Panc1 (cell line): ENCODE data around the gene SLC49A4. TPM values are rescaled to one million over a fixed set of nuclear protein-coding genes. Genes with fewer than 3 reads are reported as not detected.

Experiments used
- ATAC-seq: fragments of 200-7000 bp; cut with Tn5 transposase; 2 replicates; pipeline ENCODE4 v1.9.1; 2020; ENCODE audit warnings: mild to moderate bottlenecking, moderate library complexity
- BruUV-seq: library from RNA; stranded (reverse); fragments of 400-500 nt; replicated peaks from 2 replicates; lab custom pipeline; 2021; lab: Mats Ljungman, UMichigan
- CTCF ChIA-PET: fragments of 300-600 bp; sonication (Branson Sonifier 250); formaldehyde crosslinking; loops from one replicate; lab custom pipeline; 2022; ENCODE audit warnings: antibody characterized with exemption; lab: Charles Lee
- POLR2A ChIA-PET: fragments of 300-600 bp; sonication (Branson Sonifier 250); formaldehyde crosslinking; loops from one replicate; lab custom pipeline; 2022; ENCODE audit warnings: antibody characterized with exemption; lab: Charles Lee
- DNase-seq: peaks from one replicate; pipeline ENCODE4 v3.0.0-alpha.2; 2010; ENCODE audit warnings: low read depth, low spot score
- H3K27ac ChIP-seq: 2 replicates; pipeline ENCODE4 v1.5.1; 2011; ENCODE audit warnings: mild to moderate bottlenecking, low read length, inconsistent platforms
- H3K27me3 ChIP-seq: fragments of 200-500 bp; sonication (Bioruptor generic); 2 replicates; pipeline ENCODE4 v1.6.0; 2014; ENCODE audit warnings: low read length, inconsistent platforms; ENCODE audit not compliant: control insufficient read depth, insufficient read depth
- H3K36me3 ChIP-seq: fragments of 200-500 bp; sonication (Bioruptor generic); 2 replicates; pipeline ENCODE4 v1.5.1; 2014; ENCODE audit warnings: inconsistent platforms, mild to moderate bottlenecking, low read length, moderate library complexity; ENCODE audit not compliant: control insufficient read depth, insufficient read depth
- H3K4me1 ChIP-seq: 2 replicates; pipeline ENCODE4 v1.5.1; 2011; ENCODE audit warnings: inconsistent platforms, mild to moderate bottlenecking, low read length, moderate library complexity; ENCODE audit not compliant: control insufficient read depth, insufficient read depth
- H3K4me3 ChIP-seq, 2 experiments: 2 replicates each; pipeline ENCODE4 v1.5.1; 2011 to 2012; ENCODE audit warnings: low read depth in 2 of 2, low read length in 2 of 2, mild to moderate bottlenecking in 2 of 2, inconsistent platforms in 1 of 2, moderate library complexity in 1 of 2
- H3K9me3 ChIP-seq: fragments of 200-500 bp; sonication (Bioruptor generic); 2 replicates; pipeline ENCODE4 v1.5.1; 2014; ENCODE audit warnings: low read depth, mild to moderate bottlenecking, inconsistent platforms, low read length, moderate library complexity; ENCODE audit not compliant: control insufficient read depth, insufficient read depth
- CTCF ChIP-seq: fragments of 450-650 bp; IDR thresholded peaks from 2 replicates; pipeline ENCODE4 v1.5.1; 2017; ENCODE audit warnings: mild to moderate bottlenecking
- POLR2AphosphoS5 ChIP-seq: IDR thresholded peaks from 2 replicates; pipeline ENCODE4 v1.6.1; 2012; ENCODE audit warnings: mild to moderate bottlenecking, low read depth, low read length, moderate library complexity
- REST ChIP-seq, 2 experiments: IDR thresholded peaks; 2 replicates each; pipeline ENCODE4 v1.6.1; 2011 to 2012; ENCODE audit warnings: low read depth in 2 of 2, control low read depth in 1 of 2, low read length in 1 of 2, mild to moderate bottlenecking in 1 of 2, moderate library complexity in 1 of 2; ENCODE audit not compliant: insufficient read depth in 1 of 2
- SIN3A ChIP-seq: IDR thresholded peaks from 2 replicates; pipeline ENCODE4 v1.6.1; 2012; ENCODE audit warnings: low read depth, mild to moderate bottlenecking, low read length, moderate library complexity, borderline replicate concordance; ENCODE audit not compliant: insufficient read depth
- TCF7L2 ChIP-seq: IDR thresholded peaks from 2 replicates; pipeline ENCODE4 v1.6.1; 2011; ENCODE audit warnings: mild to moderate bottlenecking, low read depth, low read length, inconsistent platforms
- in situ Hi-C: cut with HindIII; loops from 2 replicates; pipeline ENCODE4 v1.10.0; 2016; ENCODE audit warnings: low sequenced_read_pairs, low pct_unique_long_range_greater_than_20kb
- intact Hi-C: fragments of 100-400 bp; cut with micrococcal nuclease; formaldehyde crosslinking; loops from one replicate; pipeline ENCODE4 v1.10.0; 2022; ENCODE audit not compliant: unreplicated experiment
- total RNA-seq: library from RNA; stranded (reverse); gene quantifications from one replicate; pipeline ENCODE4 v1.2.1, GENCODE V29; 2021; ENCODE audit not compliant: unreplicated experiment

SLC49A4 gene
- total RNA-seq, 1 experiment from 2014 or later: 15.9 TPM

DNA sequence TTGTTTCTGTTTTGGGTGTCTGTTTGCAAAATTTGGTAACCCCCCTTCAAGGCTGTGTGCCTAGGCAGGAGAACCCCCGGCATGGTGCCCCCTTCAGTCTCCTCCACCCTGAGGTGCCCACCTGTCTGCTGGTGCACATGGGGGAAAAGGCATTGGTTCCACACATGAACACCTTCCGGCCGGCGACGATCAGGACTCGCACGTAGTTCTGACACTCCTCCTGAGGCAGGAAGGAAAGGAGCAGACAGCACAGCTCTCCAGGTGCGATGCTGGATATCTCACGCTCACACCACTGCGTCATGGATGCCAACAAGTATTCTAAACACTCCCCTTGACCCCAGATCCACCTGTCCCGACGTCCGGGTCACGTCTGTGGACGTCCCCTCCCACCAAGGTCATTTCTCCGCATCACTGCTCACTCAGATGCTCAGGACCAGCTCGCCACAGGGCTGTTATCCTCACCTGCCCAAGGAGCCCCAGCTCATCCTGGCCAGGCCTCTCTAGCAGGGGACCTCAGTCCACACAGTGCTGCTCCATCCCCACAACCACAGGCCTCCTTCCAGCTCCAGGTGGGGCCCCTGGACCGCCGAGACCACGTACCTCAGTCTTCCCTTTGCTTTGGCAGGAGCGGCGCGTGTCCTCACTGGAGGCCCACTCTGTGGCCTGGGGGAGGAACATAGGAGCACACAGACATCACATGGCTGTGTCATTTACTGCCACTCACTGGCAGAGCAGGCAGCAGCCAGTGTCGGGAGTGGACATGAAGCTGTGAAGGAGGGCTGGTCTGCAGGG, 133.7 kb downstream of the SLC49A4 start:
- in situ Hi-C loops (no loop called here), intact Hi-C loops (no loop called here)
- Histone ChIP-seq H3K4me3 (no peak overlapping the region), H3K4me1 (no peaks in the 10 kb centered on the region), H3K9me3 (no peaks in the 10 kb centered on the region), H3K27me3 (peaks cover 14% of the 10 kb centered on the region), H3K36me3 (no peaks in the 10 kb centered on the region), H3K27ac (no peak overlapping the region)
- TF ChIP-seq POLR2AphosphoS5: no peak
- TF ChIP-seq TCF7L2: no peak
- TF ChIP-seq CTCF: no peak
- no peak for TF ChIP-seq REST (IDR thresholded peaks at IDR 0.05; ENCODE audit: insufficient read depth in 1 of 2, low read depth in 2 of 2, low read length in 1 of 2)
- no peak for TF ChIP-seq SIN3A
- no TSS peak for BruUV-seq
- POLR2A ChIA-PET: interaction anchor here (0.5 kb wide), 1 partner anchor 293 kb away, joined by 4 read pairs; no protein-coding TSS in a partner anchor
- DNase-seq (no peak), ATAC-seq (no peak)
- CTCF ChIA-PET: no interaction called here

DNA sequence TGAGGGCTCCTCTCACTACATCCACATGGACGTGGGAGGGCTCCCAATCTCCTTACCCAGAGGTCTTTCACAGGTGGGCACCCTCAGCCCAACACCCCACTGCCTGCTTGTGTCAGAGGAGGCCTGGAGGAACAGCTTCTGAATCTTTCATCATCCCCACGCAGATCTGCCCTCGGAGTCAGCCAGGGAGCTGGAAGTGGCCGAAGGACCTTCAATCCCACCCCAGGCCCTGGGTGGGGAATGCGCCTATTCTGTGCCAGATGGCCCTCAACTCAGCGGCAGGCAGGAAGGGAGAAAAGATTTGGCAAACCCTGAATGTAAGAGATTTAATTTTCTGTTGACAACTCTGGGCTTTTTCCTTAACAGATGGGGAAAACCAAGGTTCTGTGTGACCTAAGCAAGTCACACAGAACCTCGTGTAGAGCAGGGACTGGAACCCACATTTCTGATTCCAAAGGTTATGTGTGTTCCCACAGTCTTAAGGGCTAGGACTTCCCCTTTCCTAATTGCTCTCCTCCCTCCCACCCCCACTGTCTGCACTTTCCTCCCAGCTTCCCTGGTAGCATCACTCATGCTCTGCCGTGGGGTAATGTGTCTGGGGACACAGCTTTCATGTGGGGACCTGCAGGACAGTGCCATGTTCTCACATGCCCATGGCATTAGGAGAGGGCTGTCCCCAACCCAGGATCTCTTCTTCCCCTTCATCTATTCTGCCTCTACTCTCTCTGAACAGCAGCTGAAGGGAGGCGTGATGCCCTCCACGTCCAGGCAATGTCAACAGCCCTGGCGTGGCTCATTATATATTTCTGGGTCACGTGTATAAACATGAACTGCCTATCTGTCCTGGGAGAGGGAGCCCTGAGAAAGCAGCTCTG, 134.6 kb downstream of the SLC49A4 start:
- peak; percentile 28; the same call in 1 of the 2 replicates for ATAC-seq
- POLR2A ChIA-PET: no interaction called here
- Histone ChIP-seq H3K27ac (no peak overlapping the region), H3K36me3 (no peaks in the 10 kb centered on the region), H3K9me3 (no peaks in the 10 kb centered on the region), H3K4me3 (no peak overlapping the region), H3K4me1 (no peaks in the 10 kb centered on the region), H3K27me3 (peaks cover 12% of the 10 kb centered on the region)
- intact Hi-C loops: no loop called here
- CTCF ChIA-PET: no interaction called here
- no peak for DNase-seq
- TF ChIP-seq TCF7L2 (no peak), REST (IDR thresholded peaks at IDR 0.05; ENCODE audit: insufficient read depth in 1 of 2, low read depth in 2 of 2, low read length in 1 of 2) (no peak), CTCF (no peak), POLR2AphosphoS5 (no peak), SIN3A (no peak)
- in situ Hi-C loops: no loop called here
- BruUV-seq: no TSS peak
